H1 (cell line): ENCODE data around the gene ASB7. TPM values are rescaled to one million over a fixed set of nuclear protein-coding genes. Genes with fewer than 3 reads are reported as not detected.

ENCODE experiments used
- CTCF ChIA-PET: fragments of 300-600 bp; sonication (Branson Sonifier 250); formaldehyde crosslinking; loops from one replicate; lab custom pipeline; 2021; ENCODE audit not compliant: partially characterized antibody; lab: Charles Lee
- POLR2A ChIA-PET: fragments of 300-600 bp; sonication (Branson Sonifier 250); formaldehyde crosslinking; loops from one replicate; lab custom pipeline; 2021; ENCODE audit warnings: inconsistent platforms; ENCODE audit not compliant: partially characterized antibody; lab: Charles Lee
- DNase-seq, 2 experiments: peaks; one replicate each; pipeline versions ENCODE4 v3.0.0 to v3.0.0-alpha.2; 2010 to 2022; ENCODE audit warnings: low spot score in 2 of 2, low read depth in 1 of 2, mixed read lengths in 1 of 2
- FAIRE-seq: peaks from 2 replicates; lab custom pipeline; 2011; peaks lifted over from hg19 to GRCh38; lab: Jason Lieb, UNC
- H2AFZ ChIP-seq: 2 replicates; pipeline ENCODE4 v1.8.1; 2012; ENCODE audit warnings: low read length, inconsistent platforms
- H2AK5ac ChIP-seq: 2 replicates; pipeline ENCODE4 v1.6.1; 2013; ENCODE audit warnings: low read depth, low read length
- H2BK120ac ChIP-seq: replicated peaks from 2 replicates; pipeline ENCODE3; 2013; ENCODE audit warnings: low read depth, low read length, inconsistent platforms
- H2BK12ac ChIP-seq: 2 replicates; pipeline ENCODE4 v1.6.1; 2013; ENCODE audit warnings: low read depth, low read length
- H2BK15ac ChIP-seq: 2 replicates; pipeline ENCODE4 v1.6.1; 2013; ENCODE audit warnings: low read length
- H2BK20ac ChIP-seq: 2 replicates; pipeline ENCODE4 v1.6.1; 2013; ENCODE audit warnings: low read length
- H2BK5ac ChIP-seq: 2 replicates; pipeline ENCODE4 v1.6.1; 2013; ENCODE audit warnings: low read depth, low read length
- H3K14ac ChIP-seq: 2 replicates; pipeline ENCODE4 v1.6.1; 2013; ENCODE audit warnings: inconsistent platforms; ENCODE audit not compliant: insufficient read length
- H3K18ac ChIP-seq: 2 replicates; pipeline ENCODE4 v1.6.1; 2013; ENCODE audit warnings: low read length; ENCODE audit errors: extremely low read depth
- H3K23ac ChIP-seq: 2 replicates; pipeline ENCODE4 v1.6.1; 2013; ENCODE audit warnings: inconsistent platforms; ENCODE audit not compliant: insufficient read length
- H3K23me2 ChIP-seq: 2 replicates; pipeline ENCODE4 v1.6.1; 2013; ENCODE audit warnings: low read depth, low read length
- H3K27ac ChIP-seq: 2 replicates; pipeline ENCODE4 v1.6.1; 2011; ENCODE audit warnings: low read depth, low read length, inconsistent platforms
- H3K27me3 ChIP-seq, 4 experiments: replicated peaks in 1 of 4; 1 replicate in 1 of 4; 2 replicates in 3 of 4; pipeline versions ENCODE4 v1.6.1 to v1.8.1; 2011 to 2013; ENCODE audit warnings: low read length in 3 of 4, mild to moderate bottlenecking in 3 of 4, inconsistent platforms in 2 of 4, mixed read lengths in 2 of 4, moderate library complexity in 1 of 4; ENCODE audit not compliant: control insufficient read depth in 3 of 4, insufficient read depth in 3 of 4; ENCODE audit errors: extremely low read depth in 1 of 4
- H3K36me3 ChIP-seq, 4 experiments: 2 replicates each; pipeline versions ENCODE4 v1.6.1 to v1.8.1; 2011 to 2013; ENCODE audit warnings: mild to moderate bottlenecking in 4 of 4, low read length in 3 of 4, moderate library complexity in 2 of 4, control low read depth in 1 of 4, inconsistent platforms in 1 of 4; ENCODE audit not compliant: insufficient read depth in 4 of 4, control insufficient read depth in 2 of 4
- H3K4ac ChIP-seq: replicated peaks from 2 replicates; pipeline ENCODE3; 2013; ENCODE audit warnings: low read length, low read depth, mixed read lengths, inconsistent platforms; ENCODE audit not compliant: insufficient read length
- H3K4me1 ChIP-seq, 4 experiments: replicated peaks in 1 of 4; 1 replicate in 1 of 4; 2 replicates in 3 of 4; pipeline versions ENCODE4 v1.6.1 to v1.8.1; 2011 to 2013; ENCODE audit warnings: low read length in 3 of 4, inconsistent platforms in 2 of 4, mixed read lengths in 1 of 4; ENCODE audit not compliant: insufficient read depth in 4 of 4, control insufficient read depth in 3 of 4
- H3K4me2 ChIP-seq, 2 experiments: 2 replicates each; pipeline versions ENCODE4 v1.6.1 to v1.8.1; 2011 to 2013; ENCODE audit warnings: low read depth in 2 of 2, low read length in 2 of 2, control low read depth in 1 of 2, inconsistent platforms in 1 of 2, mild to moderate bottlenecking in 1 of 2; ENCODE audit not compliant: insufficient read depth in 1 of 2
- H3K4me3 ChIP-seq, 4 experiments: fragments of 200-600, 300-600 bp in 1 of 4; sonication (generic), shearing (Covaris generic), sonication (Bioruptor Twin) in 1 of 4; 2 replicates each; pipeline versions ENCODE4 v1.5.1 to v1.8.1; 2011 to 2016; ENCODE audit warnings: low read length in 4 of 4, low read depth in 3 of 4, control low read depth in 2 of 4, inconsistent platforms in 2 of 4, mild to moderate bottlenecking in 2 of 4, mixed read lengths in 1 of 4, moderate library complexity in 1 of 4; ENCODE audit not compliant: insufficient read depth in 2 of 4; ENCODE audit errors: extremely low read depth in 1 of 4
- H3K56ac ChIP-seq: replicated peaks from 2 replicates; pipeline ENCODE3; 2013; ENCODE audit warnings: low read depth, mild to moderate bottlenecking, mixed read lengths, low read length, inconsistent platforms; ENCODE audit not compliant: insufficient read length
- H3K79me1 ChIP-seq: 2 replicates; pipeline ENCODE4 v1.6.1; 2013; ENCODE audit warnings: low read depth, low read length, control low read depth
- H3K79me2 ChIP-seq, 2 experiments: 2 replicates each; pipeline versions ENCODE4 v1.6.1 to v1.8.1; 2012 to 2013; ENCODE audit warnings: low read length in 2 of 2, mild to moderate bottlenecking in 2 of 2, inconsistent platforms in 1 of 2; ENCODE audit not compliant: insufficient read depth in 2 of 2, control insufficient read depth in 1 of 2
- H3K9ac ChIP-seq, 4 experiments: replicated peaks in 1 of 4; 1 replicate in 1 of 4; 2 replicates in 3 of 4; pipeline versions ENCODE4 v1.6.1 to v1.8.1; 2011 to 2013; ENCODE audit warnings: low read depth in 3 of 4, low read length in 3 of 4, control low read depth in 2 of 4, mild to moderate bottlenecking in 2 of 4, moderate library complexity in 2 of 4, inconsistent platforms in 1 of 4; ENCODE audit errors: extremely low read depth in 1 of 4
- H3K9me3 ChIP-seq, 2 experiments: 2 replicates each; pipeline versions ENCODE4 v1.6.1 to v1.8.1; 2012 to 2013; ENCODE audit warnings: mild to moderate bottlenecking in 2 of 2, moderate library complexity in 2 of 2, control low read depth in 1 of 2, inconsistent platforms in 1 of 2, low read depth in 1 of 2, low read length in 1 of 2, mixed read lengths in 1 of 2; ENCODE audit not compliant: insufficient read depth in 2 of 2
- H4K20me1 ChIP-seq, 2 experiments: replicated peaks in 1 of 2; 2 replicates each; pipeline versions ENCODE3 to v1.8.1; 2011 to 2013; ENCODE audit warnings: inconsistent platforms in 2 of 2, low read length in 2 of 2, mild to moderate bottlenecking in 1 of 2; ENCODE audit not compliant: insufficient read depth in 2 of 2, control insufficient read depth in 1 of 2
- H4K5ac ChIP-seq: 2 replicates; pipeline ENCODE4 v1.6.1; 2013; ENCODE audit warnings: low read length, low read depth, mixed read lengths, inconsistent platforms; ENCODE audit not compliant: insufficient read length
- H4K8ac ChIP-seq: 2 replicates; pipeline ENCODE4 v1.8.0; 2013; ENCODE audit warnings: mild to moderate bottlenecking, moderate library complexity, low read length, inconsistent platforms; ENCODE audit not compliant: insufficient read depth; ENCODE audit errors: extremely low read depth
- H4K91ac ChIP-seq: replicated peaks from 2 replicates; pipeline ENCODE3; 2013; ENCODE audit warnings: low read length, mixed read lengths, inconsistent platforms; ENCODE audit not compliant: insufficient read length
- ASH2L ChIP-seq: fragments of 200-600, 300-600 bp; sonication (generic); IDR thresholded peaks from one replicate; pipeline ENCODE4 v1.7.1; 2017; ENCODE audit warnings: low read length
- CBX8 ChIP-seq: fragments of 300-800, 300-1000 bp; sonication (generic); IDR thresholded peaks from 2 replicates; pipeline ENCODE4 v1.7.1; 2016; ENCODE audit warnings: low read depth, low read length, borderline replicate concordance
- GTF2F1 ChIP-seq: IDR thresholded peaks from 2 replicates; pipeline ENCODE4 v1.6.1; 2012; ENCODE audit warnings: low read depth, low read length, improper control_type of control experiment, borderline replicate concordance
- KDM5A ChIP-seq: fragments of 200-600 bp; IDR thresholded peaks from 2 replicates; pipeline ENCODE4 v1.7.1; 2012; ENCODE audit warnings: mild to moderate bottlenecking, low read length, inconsistent platforms, mixed read lengths
- NANOG ChIP-seq: IDR thresholded peaks from 2 replicates; pipeline ENCODE4 v1.6.1; 2011; ENCODE audit warnings: low read length, low read depth, mild to moderate bottlenecking, inconsistent platforms; ENCODE audit not compliant: insufficient read depth, poor library complexity, severe bottlenecking
- POLR2AphosphoS5 ChIP-seq: IDR thresholded peaks from 2 replicates; pipeline ENCODE4 v1.6.1; 2011; ENCODE audit warnings: low read depth, low read length
- RXRA ChIP-seq: IDR thresholded peaks from 2 replicates; pipeline ENCODE4 v1.6.1; 2011; ENCODE audit warnings: low read depth, mild to moderate bottlenecking, low read length, moderate library complexity; ENCODE audit not compliant: insufficient read depth
- SP2 ChIP-seq: IDR thresholded peaks from 2 replicates; pipeline ENCODE4 v1.6.1; 2012; ENCODE audit warnings: mild to moderate bottlenecking, low read length, inconsistent platforms
- SRF ChIP-seq: IDR thresholded peaks from 2 replicates; pipeline ENCODE4 v1.6.1; 2011; ENCODE audit warnings: mild to moderate bottlenecking, low read depth, low read length, moderate library complexity
- TAF1 ChIP-seq: IDR thresholded peaks from 2 replicates; pipeline ENCODE4 v1.6.1; 2011; ENCODE audit warnings: mild to moderate bottlenecking, low read depth, low read length
- WGBS, 2 experiments: shearing (Covaris generic) in 1 of 2; methylation state at CpG; one replicate each; pipeline versions ENCODE4 v1.1.6 to v1.1.7; 2013 to 2015; ENCODE audit warnings: low lambda C conversion rate in 2 of 2, mixed read lengths in 2 of 2, inconsistent platforms in 1 of 2, low coverage in 1 of 2, missing lambda C conversion rate in 1 of 2; ENCODE audit not compliant: insufficient replicate concordance in 2 of 2, insufficient coverage in 1 of 2, insufficient read length in 1 of 2; ENCODE audit errors: extremely low coverage in 1 of 2, missing lambda C conversion rate in 1 of 2; 5-methylcytosine and 5-hydroxymethylcytosine counted together
- polyA plus RNA-seq, 7 experiments: library from polyadenylated mRNA; depleted of rRNA in 3 of 7; stranded (reverse) in 5 of 7; unstranded in 2 of 7; fragments of >200 nt in 5 of 7; fragments of 200-250 nt in 2 of 7; gene quantifications; 1 replicate in 5 of 7; 2 replicates in 1 of 7; 4 replicates in 1 of 7; pipeline versions ENCODE4 v1.2.1 to v1.2.3, GENCODE V29; 2011 to 2013; ENCODE audit warnings: missing spikeins in 2 of 7, mixed read lengths in 2 of 7
- total RNA-seq: library from RNA; stranded (reverse); fragmentation: NEBNext Ultra II Directional; extraction: Animal tissue kit (Norgen Biotek cat#: 25700); gene quantifications from 2 replicates; pipeline ENCODE4 v1.2.1, GENCODE V29; 2021

The ASB7 gene
- total and polyA plus RNA-seq, 2 of the 8 experiments (the other 6 are each of a cell fraction or from before 2014, with no cell fraction given) = 5.2 to 12.8 TPM

GRCh38 chr15:100693451-100693850 lies 91.1 kb downstream of the ASB7 start:
- Histone ChIP-seq H2AFZ (no peak overlapping the region), H3K14ac (no peak overlapping the region), H3K9me3 (no peaks in the 10 kb centered on the region), H4K8ac (no peak overlapping the region), H4K91ac (no peak overlapping the region), H3K27me3 (no peaks in the 10 kb centered on the region), H2BK120ac (no peak overlapping the region), H2BK20ac (no peak overlapping the region), H3K4ac (no peak overlapping the region), H3K79me2 (no peaks in the 10 kb centered on the region), H2BK12ac (no peak overlapping the region), H3K36me3 (no peaks in the 10 kb centered on the region), H2BK15ac (no peak overlapping the region), H3K27ac (no peak overlapping the region)
- no peak for DNase-seq
- 90% methylated on average over 4 of the region's 4 CpGs; no CpG with 5 or more reads in 1 of the 2 experiments for WGBS, 2 experiments
- ChIA-PET POLR2A (interaction anchor here (0.6 kb wide), 1 partner anchor 11 kb away, joined by 3 read pairs; no protein-coding TSS in a partner anchor), CTCF (interaction anchor here (1.1 kb wide), 1 partner anchor 21 kb away, joined by 3 read pairs; no protein-coding TSS in a partner anchor)
- TF ChIP-seq NANOG (no peak), ASH2L (no peak), SRF (no peak), CBX8 (no peak), SP2 (no peak), RXRA (no peak), POLR2AphosphoS5 (no peak), KDM5A (no peak), TAF1 (no peak), GTF2F1 (no peak)
- TF ChIP-seq, all 59 proteins: peak for 0
- Histone ChIP-seq H3K9ac (no peak overlapping the region), H3K56ac (no peak overlapping the region), H3K23me2 (no peaks in the 10 kb centered on the region), H3K23ac (no peak overlapping the region), H3K4me1 (peaks cover under 1 to 4% (median 3%) of the 10 kb centered on the region in 4 experiments), H2BK5ac (no peak overlapping the region), H3K4me2 (no peak overlapping the region), H3K4me3 (no peak overlapping the region), H4K20me1 (no peaks in the 10 kb centered on the region), H3K79me1 (no peaks in the 10 kb centered on the region), H2AK5ac (no peak overlapping the region), H4K5ac (no peak overlapping the region), H3K18ac (no peak overlapping the region)
- FAIRE-seq = no peak
